PC-9 (cell line): ENCODE measurements around the gene PSMC5.
"Not testable (repeated sequence)": the region's sequence is repeated elsewhere in the genome, so short reads cannot be mapped to it uniquely, and the experiment has no call there.

Experiments used
- EZH2 ChIP-seq: fragments of 200-600 bp; sonication (generic); IDR thresholded peaks from 2 replicates; pipeline ENCODE4 v1.8.0; 2017; ENCODE audit warnings: antibody characterized with exemption, low read depth
- TF ChIP-seq, protein P1 (sequence below): fragments of 200-600 bp; sonication (generic); conservative IDR thresholded peaks from 2 replicates; pipeline ENCODE4 v1.6.1; 2017; ENCODE audit warnings: mixed run types, antibody characterized with exemption, mild to moderate bottlenecking, moderate library complexity

DNA sequence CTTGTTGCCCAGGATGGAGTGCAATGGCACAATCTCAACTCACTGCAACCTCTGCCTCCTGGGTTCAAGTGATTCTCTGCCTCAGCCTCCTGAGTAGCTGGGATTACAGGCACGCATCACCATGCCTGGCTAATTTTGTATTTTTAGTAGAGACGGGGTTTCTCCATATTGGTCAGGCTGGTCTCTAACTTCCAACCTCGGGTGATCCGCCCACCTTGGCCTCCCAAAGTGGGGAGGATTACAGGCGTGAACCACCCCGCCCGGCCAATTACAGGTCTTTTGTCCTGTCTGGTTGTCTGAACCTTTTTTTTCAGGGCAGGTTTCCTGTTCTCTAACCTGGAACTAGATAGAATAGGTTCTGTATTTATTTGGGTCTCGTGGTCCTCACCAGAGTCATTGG, 29.2 kb downstream of the PSMC5 start:
- TF ChIP-seq, protein P1, sequence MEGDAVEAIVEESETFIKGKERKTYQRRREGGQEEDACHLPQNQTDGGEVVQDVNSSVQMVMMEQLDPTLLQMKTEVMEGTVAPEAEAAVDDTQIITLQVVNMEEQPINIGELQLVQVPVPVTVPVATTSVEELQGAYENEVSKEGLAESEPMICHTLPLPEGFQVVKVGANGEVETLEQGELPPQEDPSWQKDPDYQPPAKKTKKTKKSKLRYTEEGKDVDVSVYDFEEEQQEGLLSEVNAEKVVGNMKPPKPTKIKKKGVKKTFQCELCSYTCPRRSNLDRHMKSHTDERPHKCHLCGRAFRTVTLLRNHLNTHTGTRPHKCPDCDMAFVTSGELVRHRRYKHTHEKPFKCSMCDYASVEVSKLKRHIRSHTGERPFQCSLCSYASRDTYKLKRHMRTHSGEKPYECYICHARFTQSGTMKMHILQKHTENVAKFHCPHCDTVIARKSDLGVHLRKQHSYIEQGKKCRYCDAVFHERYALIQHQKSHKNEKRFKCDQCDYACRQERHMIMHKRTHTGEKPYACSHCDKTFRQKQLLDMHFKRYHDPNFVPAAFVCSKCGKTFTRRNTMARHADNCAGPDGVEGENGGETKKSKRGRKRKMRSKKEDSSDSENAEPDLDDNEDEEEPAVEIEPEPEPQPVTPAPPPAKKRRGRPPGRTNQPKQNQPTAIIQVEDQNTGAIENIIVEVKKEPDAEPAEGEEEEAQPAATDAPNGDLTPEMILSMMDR, result not testable (repeated sequence)
- TF ChIP-seq EZH2, result not testable (repeated sequence)
